ENCODE data around the gene DENND1A.

GRCh38 chr9:123655681-123656423, 274.1 kb downstream of the DENND1A start:
- TF ChIP-seq CTCF (IDR thresholded peaks at IDR 0.05) (no peak), EP300 (IDR thresholded peaks at IDR 0.05) (no peak), POLR2A (IDR thresholded peaks at IDR 0.05) (no peak)
